ENCODE results near the gene ADAM12.

- TF ChIP-seq NFIC (IDR thresholded peaks at IDR 0.05), result no peak
- no peak for TF ChIP-seq EGR1 (IDR thresholded peaks at IDR 0.05)
- TF ChIP-seq ZBTB7A (IDR thresholded peaks at IDR 0.05; ENCODE audit: low read depth), result no peak
- no peak for TF ChIP-seq RAD21 (IDR thresholded peaks at IDR 0.05; ENCODE audit: low read depth)
- no peak for TF ChIP-seq EP300 (IDR thresholded peaks at IDR 0.05; ENCODE audit: borderline replicate concordance)
- no peak for TF ChIP-seq TAF1 (IDR thresholded peaks at IDR 0.05; ENCODE audit: low read depth)
- TF ChIP-seq, protein P1, sequence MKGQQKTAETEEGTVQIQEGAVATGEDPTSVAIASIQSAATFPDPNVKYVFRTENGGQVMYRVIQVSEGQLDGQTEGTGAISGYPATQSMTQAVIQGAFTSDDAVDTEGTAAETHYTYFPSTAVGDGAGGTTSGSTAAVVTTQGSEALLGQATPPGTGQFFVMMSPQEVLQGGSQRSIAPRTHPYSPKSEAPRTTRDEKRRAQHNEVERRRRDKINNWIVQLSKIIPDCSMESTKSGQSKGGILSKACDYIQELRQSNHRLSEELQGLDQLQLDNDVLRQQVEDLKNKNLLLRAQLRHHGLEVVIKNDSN (IDR thresholded peaks at IDR 0.05), result no peak
- no peak for TF ChIP-seq CEBPB (IDR thresholded peaks at IDR 0.05)
- TF ChIP-seq, protein P2, sequence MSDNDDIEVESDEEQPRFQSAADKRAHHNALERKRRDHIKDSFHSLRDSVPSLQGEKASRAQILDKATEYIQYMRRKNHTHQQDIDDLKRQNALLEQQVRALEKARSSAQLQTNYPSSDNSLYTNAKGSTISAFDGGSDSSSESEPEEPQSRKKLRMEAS (IDR thresholded peaks at IDR 0.05), result no peak
- no peak for TF ChIP-seq FOXM1 (IDR thresholded peaks at IDR 0.05; ENCODE audit: borderline replicate concordance, low read depth)
- no peak for TF ChIP-seq TEAD4 (IDR thresholded peaks at IDR 0.05)
These were observed 115.8 kb downstream of the ADAM12 start for GRCh38 chr10:126272526-126272925.
